GM12878 (cell line): ENCODE measurements around the gene ACSL3.

Experiments used
- CBFB ChIP-seq: IDR thresholded peaks from 2 replicates; pipeline ENCODE4 v1.6.1; 2016; ENCODE audit warnings: antibody characterized with exemption, low read depth
- CTCF ChIP-seq, 3 experiments: IDR thresholded peaks in 2 of 3; conservative IDR thresholded peaks in 1 of 3; 2 replicates each; pipeline ENCODE4 v1.5.1; 2011; ENCODE audit warnings: low read depth in 3 of 3, low read length in 3 of 3, mild to moderate bottlenecking in 3 of 3, control low read depth in 2 of 3, moderate library complexity in 2 of 3, inconsistent platforms in 1 of 3, mixed read lengths in 1 of 3; ENCODE audit not compliant: control insufficient read depth in 2 of 3, insufficient read depth in 1 of 3; ENCODE audit errors: extremely low read depth in 1 of 3
- EZH2 ChIP-seq: IDR thresholded peaks from 2 replicates; pipeline ENCODE4 v1.6.1; 2012; ENCODE audit warnings: low read depth, mild to moderate bottlenecking, control low read depth, inconsistent platforms, low read length, borderline replicate concordance; ENCODE audit not compliant: control insufficient read depth
- GABPA ChIP-seq: IDR thresholded peaks from 2 replicates; pipeline ENCODE4 v1.6.1; 2014; ENCODE audit warnings: antibody characterized with exemption, low read depth, mild to moderate bottlenecking, inconsistent platforms
- MAX ChIP-seq: IDR thresholded peaks from 2 replicates; pipeline ENCODE4 v1.6.1; 2012; ENCODE audit warnings: low read depth, low read length, improper control_type of control experiment
- POLR2AphosphoS2 ChIP-seq: IDR thresholded peaks from 2 replicates; pipeline ENCODE4 v1.6.1; 2011; ENCODE audit warnings: low read depth, mild to moderate bottlenecking, low read length, improper control_type of control experiment, moderate library complexity
- ZNF274 ChIP-seq: IDR thresholded peaks from one replicate; pipeline ENCODE4 v1.8.0; 2011; ENCODE audit not compliant: insufficient read length, insufficient read depth

- TF ChIP-seq POLR2AphosphoS2, result no peak
- TF ChIP-seq EZH2, result no peak
- TF ChIP-seq CBFB, result no peak
- no peak for TF ChIP-seq GABPA
- TF ChIP-seq ZNF274, result no peak
- TF ChIP-seq CTCF (IDR thresholded peaks at IDR 0.05 in 2 of 3, conservative IDR thresholded peaks at IDR 0.05 in 1 of 3; ENCODE audit: control insufficient read depth in 2 of 3, extremely low read depth in 1 of 3, insufficient read depth in 1 of 3, low read depth in 3 of 3, low read length in 3 of 3), result no peak
- no peak for TF ChIP-seq MAX
Measured at GRCh38 chr2:222882484-222882928, 21.7 kb downstream of the ACSL3 start.
